Endodermal cell (in vitro differentiated cells): ENCODE results near the gene XYLT1. TPM values are rescaled to one million over a fixed set of nuclear protein-coding genes. Genes with fewer than 3 reads are reported as not detected.

Experiments
- DNase-seq: peaks from one replicate; pipeline ENCODE4 v3.0.0-alpha.2; 2017
- H3K27ac ChIP-seq: 2 replicates; pipeline ENCODE4 v1.5.1; 2013; ENCODE audit warnings: mild to moderate bottlenecking, low read depth, low read length, moderate library complexity
- H3K27me3 ChIP-seq: 2 replicates; pipeline ENCODE4 v1.6.1; 2013; ENCODE audit warnings: mild to moderate bottlenecking, low read length, moderate library complexity; ENCODE audit not compliant: insufficient read depth, control insufficient read depth, poor library complexity, severe bottlenecking
- H3K36me3 ChIP-seq: 2 replicates; pipeline ENCODE4 v1.7.0; 2013; ENCODE audit warnings: mild to moderate bottlenecking, low read length, moderate library complexity; ENCODE audit not compliant: control insufficient read depth, insufficient read depth
- H3K4me1 ChIP-seq: one replicate; pipeline ENCODE4 v1.7.0; 2013; ENCODE audit warnings: low read length; ENCODE audit not compliant: control insufficient read depth, insufficient read depth
- H3K4me3 ChIP-seq: 2 replicates; pipeline ENCODE4 v1.5.1; 2013; ENCODE audit warnings: mild to moderate bottlenecking, low read length, moderate library complexity
- H3K9ac ChIP-seq: 2 replicates; pipeline ENCODE4 v1.6.1; 2013; ENCODE audit warnings: mild to moderate bottlenecking, low read length, moderate library complexity; ENCODE audit not compliant: poor library complexity, severe bottlenecking; ENCODE audit errors: extremely low read depth
- H3K9me3 ChIP-seq: 2 replicates; pipeline ENCODE4 v1.6.1; 2013; ENCODE audit warnings: mild to moderate bottlenecking, low read length, moderate library complexity; ENCODE audit not compliant: control insufficient read depth
- H3K27ac Mint-ChIP-seq: 2 replicates; pipeline ENCODE4 v1.8.0; 2020; ENCODE audit warnings: mixed read lengths
- H3K27me3 Mint-ChIP-seq: 2 replicates; pipeline ENCODE4 v1.8.0; 2021; ENCODE audit warnings: mild to moderate bottlenecking, mixed read lengths; ENCODE audit not compliant: insufficient read depth
- H3K36me3 Mint-ChIP-seq: 2 replicates; pipeline ENCODE4 v1.8.0; 2020; ENCODE audit warnings: low read depth, mixed read lengths
- H3K4me1 Mint-ChIP-seq: 2 replicates; pipeline ENCODE4 v1.8.0; 2020; ENCODE audit warnings: mixed read lengths
- H3K4me3 Mint-ChIP-seq: 2 replicates; pipeline ENCODE4 v1.8.0; 2020; ENCODE audit warnings: mild to moderate bottlenecking, moderate library complexity, mixed read lengths
- H3K9me3 Mint-ChIP-seq: 2 replicates; pipeline ENCODE4 v1.8.0; 2020; ENCODE audit warnings: mild to moderate bottlenecking, mixed read lengths
- WGBS, 2 experiments: methylation state at CpG; one replicate each; pipeline versions ENCODE4 v1.1.5 to v1.1.7; 2013; ENCODE audit warnings: missing lambda C conversion rate in 2 of 2, mixed read lengths in 1 of 2; ENCODE audit not compliant: insufficient coverage in 1 of 2, insufficient read length in 1 of 2; 5-methylcytosine and 5-hydroxymethylcytosine counted together
- total RNA-seq, 2 donors: library from RNA; stranded (reverse); fragmentation: NEBNext Ultra II Directional in 1 of 2; extraction: Animal tissue kit (Norgen Biotek cat#: 25700) in 1 of 2; gene quantifications; 2 replicates in 1 of 2; 3 replicates in 1 of 2; pipeline ENCODE4 v1.2.1, GENCODE V29; 2021
- TF ChIP-seq, protein P1 (sequence below): fragments of 200-600 bp; sonication (generic); conservative IDR thresholded peaks from 2 replicates; pipeline ENCODE4 v1.5.0; 2021; ENCODE audit warnings: antibody characterized with exemption, mild to moderate bottlenecking

Gene XYLT1
- total RNA-seq, 2 donors from 2014 or later, result 26.8 to 28.5 TPM

DNA sequence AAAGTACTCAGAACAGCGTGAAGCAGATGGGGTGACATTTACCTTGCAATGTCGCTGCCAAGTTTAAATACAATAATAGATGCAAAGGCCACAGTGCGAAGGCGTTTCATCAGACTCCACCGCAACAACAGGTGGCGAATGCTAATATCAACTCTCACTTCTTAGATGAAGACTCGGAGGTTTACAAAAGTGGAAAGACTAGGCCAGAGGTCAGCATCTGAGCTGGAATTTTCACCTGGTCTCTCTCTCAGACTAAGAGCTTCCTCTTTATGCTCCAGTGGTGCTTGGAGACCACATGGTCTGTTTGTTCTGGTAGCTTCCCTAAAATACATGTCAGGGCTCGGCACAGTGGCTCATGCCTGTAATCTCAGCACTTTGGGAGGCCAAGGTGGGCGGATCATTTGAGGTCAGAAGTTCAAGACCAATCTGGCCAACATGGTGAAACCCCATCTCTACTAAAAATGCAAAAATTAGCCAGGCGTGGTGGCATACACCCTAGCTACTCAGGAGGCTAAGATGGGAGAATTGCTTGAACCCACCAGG is 169.1 kb downstream of the XYLT1 start:
- H3K36me3 Mint-ChIP-seq, result no peaks in the 10 kb centered on the region
- no peak overlapping the region for H3K27ac Mint-ChIP-seq
- peaks cover 13% of the 10 kb centered on the region for H3K4me1 ChIP-seq

DNA sequence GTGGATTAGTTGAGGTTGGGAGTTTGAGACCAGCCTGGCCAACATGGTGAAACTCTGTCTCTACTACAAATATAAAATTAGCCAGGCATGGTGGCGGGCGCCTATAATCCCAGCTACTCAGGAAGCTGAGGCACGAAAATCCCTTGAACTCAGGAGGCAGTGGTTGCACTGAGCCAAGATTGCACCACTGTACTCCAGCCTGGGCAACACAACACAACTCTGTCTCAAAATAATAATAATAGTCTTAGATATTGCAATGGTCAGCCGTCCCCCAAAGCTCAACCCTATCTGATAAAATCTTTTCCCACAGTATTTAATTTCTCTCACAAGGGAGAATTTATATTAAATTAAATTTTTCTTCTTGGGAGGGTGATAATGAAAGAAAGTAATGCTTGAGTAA is 169.6 kb downstream of the XYLT1 start:
- Histone ChIP-seq H3K9ac (no peak overlapping the region), H3K4me1 (peaks cover 13% of the 10 kb centered on the region), H3K9me3 (no peaks in the 10 kb centered on the region), H3K27me3 (no peaks in the 10 kb centered on the region), H3K4me3 (no peak overlapping the region), H3K27ac (no peak overlapping the region), H3K36me3 (no peaks in the 10 kb centered on the region)
- TF ChIP-seq, protein P1, sequence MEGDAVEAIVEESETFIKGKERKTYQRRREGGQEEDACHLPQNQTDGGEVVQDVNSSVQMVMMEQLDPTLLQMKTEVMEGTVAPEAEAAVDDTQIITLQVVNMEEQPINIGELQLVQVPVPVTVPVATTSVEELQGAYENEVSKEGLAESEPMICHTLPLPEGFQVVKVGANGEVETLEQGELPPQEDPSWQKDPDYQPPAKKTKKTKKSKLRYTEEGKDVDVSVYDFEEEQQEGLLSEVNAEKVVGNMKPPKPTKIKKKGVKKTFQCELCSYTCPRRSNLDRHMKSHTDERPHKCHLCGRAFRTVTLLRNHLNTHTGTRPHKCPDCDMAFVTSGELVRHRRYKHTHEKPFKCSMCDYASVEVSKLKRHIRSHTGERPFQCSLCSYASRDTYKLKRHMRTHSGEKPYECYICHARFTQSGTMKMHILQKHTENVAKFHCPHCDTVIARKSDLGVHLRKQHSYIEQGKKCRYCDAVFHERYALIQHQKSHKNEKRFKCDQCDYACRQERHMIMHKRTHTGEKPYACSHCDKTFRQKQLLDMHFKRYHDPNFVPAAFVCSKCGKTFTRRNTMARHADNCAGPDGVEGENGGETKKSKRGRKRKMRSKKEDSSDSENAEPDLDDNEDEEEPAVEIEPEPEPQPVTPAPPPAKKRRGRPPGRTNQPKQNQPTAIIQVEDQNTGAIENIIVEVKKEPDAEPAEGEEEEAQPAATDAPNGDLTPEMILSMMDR, result no peak
- H3K27ac Mint-ChIP-seq, result no peak overlapping the region
- DNase-seq, result no peak
- 95 to 100% methylated on average over 3 of the region's 4 CpGs for WGBS, 2 experiments
- peaks cover 47% of the 10 kb centered on the region for H3K4me1 Mint-ChIP-seq
- H3K36me3 Mint-ChIP-seq, result no peaks in the 10 kb centered on the region
- no peaks in the 10 kb centered on the region for H3K27me3 Mint-ChIP-seq
- no peaks in the 10 kb centered on the region for H3K9me3 Mint-ChIP-seq
- H3K4me3 Mint-ChIP-seq, result no peak overlapping the region

More for the DNA sequence above, 169.1 kb downstream of the XYLT1 start:
- H3K4me3 ChIP-seq, result no peak overlapping the region
- H3K9ac ChIP-seq, result no peak overlapping the region
- no peak overlapping the region for H3K4me3 Mint-ChIP-seq
- no peaks in the 10 kb centered on the region for H3K27me3 ChIP-seq
- peaks cover 42% of the 10 kb centered on the region for H3K4me1 Mint-ChIP-seq
- no peaks in the 10 kb centered on the region for H3K36me3 ChIP-seq
- H3K27ac ChIP-seq, result no peak overlapping the region
- no peak for DNase-seq
- no peaks in the 10 kb centered on the region for H3K9me3 Mint-ChIP-seq
- H3K9me3 ChIP-seq, result no peaks in the 10 kb centered on the region
- WGBS, 2 experiments, result 93 to 94% methylated on average over 10 of the region's 10 CpGs
- no peaks in the 10 kb centered on the region for H3K27me3 Mint-ChIP-seq
- TF ChIP-seq, protein P1, result no peak

DNA sequence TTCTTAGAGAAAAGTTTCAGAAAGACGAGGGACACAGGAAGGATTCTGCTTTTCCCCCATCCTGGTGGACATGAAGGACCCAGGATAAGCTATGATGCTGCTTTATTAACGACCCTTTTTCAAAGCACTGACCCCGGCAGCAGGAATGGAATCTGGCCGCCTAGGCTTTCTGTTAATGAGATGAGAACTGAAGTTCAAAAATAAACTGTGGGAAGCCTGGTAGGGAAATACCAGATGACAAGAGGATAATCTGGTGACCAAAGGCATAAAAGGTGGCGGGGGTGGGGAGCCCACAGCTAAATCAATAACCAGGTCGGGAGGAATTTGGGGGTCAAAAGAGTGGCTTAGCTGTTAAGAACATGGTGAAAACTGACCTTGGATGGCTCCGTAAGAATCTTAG is 171.0 kb downstream of the XYLT1 start:
- Histone ChIP-seq H3K27ac (peak overlapping the region; percentile 13), H3K9ac (no peak overlapping the region), H3K4me1 (peaks cover 14% of the 10 kb centered on the region), H3K9me3 (no peaks in the 10 kb centered on the region), H3K27me3 (no peaks in the 10 kb centered on the region), H3K36me3 (no peaks in the 10 kb centered on the region), H3K4me3 (no peak overlapping the region)
- TF ChIP-seq, protein P1, result no peak
- peaks cover 46% of the 10 kb centered on the region for H3K4me1 Mint-ChIP-seq
- peak overlapping the region; percentile 4 for H3K4me3 Mint-ChIP-seq
- H3K9me3 Mint-ChIP-seq, result no peaks in the 10 kb centered on the region
- no peaks in the 10 kb centered on the region for H3K27me3 Mint-ChIP-seq
- WGBS, 2 experiments, result 41 to 45% methylated on average over 7 of the region's 7 CpGs
- H3K27ac Mint-ChIP-seq, result peak overlapping the region; percentile 20
- peak; percentile 63 for DNase-seq
- H3K36me3 Mint-ChIP-seq, result no peaks in the 10 kb centered on the region
